Measurements from ENCODE around the gene WFS1. TPM values are rescaled to one million over a fixed set of nuclear protein-coding genes. Genes with fewer than 3 reads are reported as not detected.

Gene WFS1
- polyA plus RNA-seq, 1 experiment: 46.8 TPM

- no peak overlapping the region for H3K27ac ChIP-seq (ENCODE audit: low read depth, low read length)
- peaks cover 9% of the 10 kb centered on the region for H3K27me3 ChIP-seq (ENCODE audit: control insufficient read depth, insufficient read depth, low read length)
- CTCF ChIA-PET: interaction anchor here (0.6 to 18.6 kb wide), 9 partner anchors 8 to 1725 kb away, joined by 4 to 563 read pairs (median 9); partner anchors contain the start of gene WFS1
- no peak overlapping the region for H3K4me3 ChIP-seq (ENCODE audit: low read depth, low read length)
- peak; percentile 59 for TF ChIP-seq CTCF (IDR thresholded peaks at IDR 0.05; ENCODE audit: low read depth, low read length)
- DNase-seq (ENCODE audit: low read depth, low spot score): no peak
- H3K9me3 ChIP-seq (ENCODE audit: control insufficient read depth, insufficient read depth, low read length): 0 out of 2 replicates have a peak, but pooled peaks cover 5% of the 10 kb centered on the region
- POLR2A ChIA-PET: no interaction called here
These were observed 61.4 kb downstream of the WFS1 start for GRCh38 chr4:6331018-6331417.

- Histone ChIP-seq H3K4me3 (ENCODE audit: low read depth, low read length) (no peak overlapping the region), H3K27me3 (ENCODE audit: control insufficient read depth, insufficient read depth, low read length) (peaks cover 7% of the 10 kb centered on the region), H3K9me3 (ENCODE audit: control insufficient read depth, insufficient read depth, low read length) (0 out of 2 replicates have a peak, but pooled peaks cover 5% of the 10 kb centered on the region), H3K27ac (ENCODE audit: low read depth, low read length) (no peak overlapping the region)
- TF ChIP-seq CTCF (IDR thresholded peaks at IDR 0.05; ENCODE audit: low read depth, low read length): no peak
- POLR2A ChIA-PET: no interaction called here
- DNase-seq (ENCODE audit: low read depth, low spot score): no peak
- CTCF ChIA-PET: interaction anchor here (1.3 to 18.6 kb wide), 10 partner anchors 9 to 216 kb away, joined by 4 to 563 read pairs (median 8); partner anchors contain the start of gene WFS1
These were observed 61.8 kb downstream of the WFS1 start for GRCh38 chr4:6331468-6331867.

- peak; percentile 78 for TF ChIP-seq CTCF (IDR thresholded peaks at IDR 0.05; ENCODE audit: low read depth, low read length)
- ChIA-PET CTCF (interaction anchor here (0.6 to 18.6 kb wide), 12 partner anchors 10 to 1506 kb away, joined by 3 to 563 read pairs (median 8); partner anchors contain the start of gene WFS1), POLR2A (no interaction called here)
- Histone ChIP-seq H3K4me3 (ENCODE audit: low read depth, low read length) (no peak overlapping the region), H3K9me3 (ENCODE audit: control insufficient read depth, insufficient read depth, low read length) (0 out of 2 replicates have a peak, but pooled peaks cover 5% of the 10 kb centered on the region), H3K27me3 (ENCODE audit: control insufficient read depth, insufficient read depth, low read length) (peaks cover 8% of the 10 kb centered on the region), H3K27ac (ENCODE audit: low read depth, low read length) (no peak overlapping the region)
- DNase-seq (ENCODE audit: low read depth, low spot score): no peak
These were observed 62.5 kb downstream of the WFS1 start for GRCh38 chr4:6332042-6332668.

GRCh38 chr4:6332669-6333050 is 63.0 kb downstream of the WFS1 start:
- Histone ChIP-seq H3K9me3 (ENCODE audit: control insufficient read depth, insufficient read depth, low read length) (0 out of 2 replicates have a peak, but pooled peaks cover 5% of the 10 kb centered on the region), H3K27me3 (ENCODE audit: control insufficient read depth, insufficient read depth, low read length) (peaks cover 13% of the 10 kb centered on the region), H3K4me3 (ENCODE audit: low read depth, low read length) (no peak overlapping the region), H3K27ac (ENCODE audit: low read depth, low read length) (no peak overlapping the region)
- DNase-seq (ENCODE audit: low read depth, low spot score): no peak
- no peak for TF ChIP-seq CTCF (IDR thresholded peaks at IDR 0.05; ENCODE audit: low read depth, low read length)
- CTCF ChIA-PET: interaction anchor here (0.6 to 18.6 kb wide), 10 partner anchors 10 to 1507 kb away, joined by 3 to 563 read pairs (median 10); partner anchors contain the start of gene WFS1
- POLR2A ChIA-PET: no interaction called here

Measured in AG04450 (cell line).